GM12892 (cell line): ENCODE results near the gene TLN1.

Experiments
- POLR2A ChIP-seq: IDR thresholded peaks from 2 replicates; pipeline ENCODE4 v1.6.1; 2011; ENCODE audit warnings: low read depth, low read length, control low read depth
- POLR2AphosphoS5 ChIP-seq: IDR thresholded peaks from 2 replicates; pipeline ENCODE4 v1.6.1; 2011; ENCODE audit warnings: low read depth, low read length, control low read depth

DNA sequence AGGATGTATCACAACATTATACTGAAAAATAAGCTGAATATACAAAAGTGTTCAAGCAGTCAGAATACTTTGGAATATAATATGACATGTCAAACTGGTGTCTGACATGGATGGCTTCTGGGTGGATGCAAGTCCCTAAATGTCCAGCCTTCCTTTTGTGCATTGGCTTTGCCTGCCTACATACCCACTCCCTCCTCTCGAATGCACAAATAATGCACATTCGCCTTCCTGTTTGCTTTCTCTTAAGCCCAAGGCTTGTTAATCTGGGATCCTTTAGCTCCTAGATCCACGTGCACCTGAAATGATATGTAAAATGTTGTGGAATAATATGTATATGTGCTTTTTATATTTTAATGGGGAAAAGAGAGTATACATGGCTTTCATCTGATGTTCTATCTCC is 46.5 kb upstream of the TLN1 start:
- TF ChIP-seq POLR2AphosphoS5, result no peak
- TF ChIP-seq POLR2A, result no peak
